Lower leg skin (tissue), 3 donors: ENCODE results near the gene ZBTB26.

Source experiments
- CTCF ChIP-seq, 3 donors: fragments of 450-650 bp; IDR thresholded peaks; one replicate each; pipeline ENCODE4 v1.5.1; 2016; ENCODE audit warnings: antibody characterized with exemption in 3 of 3, mild to moderate bottlenecking in 3 of 3, moderate library complexity in 2 of 3
- POLR2A ChIP-seq, 2 donors: fragments of 450-650 bp; IDR thresholded peaks; one replicate each; pipeline ENCODE4 v1.6.1; 2016 to 2017; ENCODE audit warnings: antibody characterized with exemption in 2 of 2, mild to moderate bottlenecking in 1 of 2, moderate library complexity in 1 of 2

- TF ChIP-seq CTCF (IDR thresholded peaks at IDR 0.05) (no peak), POLR2A (IDR thresholded peaks at IDR 0.05) (no peak)
Observed at GRCh38 chr9:122944960-122945888, 13.9 kb upstream of the ZBTB26 start.
